GM19328 (cell line): ENCODE measurements around the gene PPP1R18.
"Not testable (repeated sequence)": the region's sequence is repeated elsewhere in the genome, so short reads cannot be mapped to it uniquely, and the experiment has no call there.

Experiments
- ATAC-seq: cut with Tn5 transposase; IDR thresholded peaks from one replicate; pipeline ENCODE4 v1.9.1; 2021; ENCODE audit warnings: mild to moderate bottlenecking, moderate library complexity; ENCODE audit not compliant: unreplicated experiment

PPP1R18 gene

GRCh38 chr6:30670760-30671527 lies 15.5 kb downstream of the PPP1R18 start:
- no peak for ATAC-seq

GRCh38 chr6:30666300-30666699 lies 20.1 kb downstream of the PPP1R18 start:
- not testable (repeated sequence) for ATAC-seq

DNA sequence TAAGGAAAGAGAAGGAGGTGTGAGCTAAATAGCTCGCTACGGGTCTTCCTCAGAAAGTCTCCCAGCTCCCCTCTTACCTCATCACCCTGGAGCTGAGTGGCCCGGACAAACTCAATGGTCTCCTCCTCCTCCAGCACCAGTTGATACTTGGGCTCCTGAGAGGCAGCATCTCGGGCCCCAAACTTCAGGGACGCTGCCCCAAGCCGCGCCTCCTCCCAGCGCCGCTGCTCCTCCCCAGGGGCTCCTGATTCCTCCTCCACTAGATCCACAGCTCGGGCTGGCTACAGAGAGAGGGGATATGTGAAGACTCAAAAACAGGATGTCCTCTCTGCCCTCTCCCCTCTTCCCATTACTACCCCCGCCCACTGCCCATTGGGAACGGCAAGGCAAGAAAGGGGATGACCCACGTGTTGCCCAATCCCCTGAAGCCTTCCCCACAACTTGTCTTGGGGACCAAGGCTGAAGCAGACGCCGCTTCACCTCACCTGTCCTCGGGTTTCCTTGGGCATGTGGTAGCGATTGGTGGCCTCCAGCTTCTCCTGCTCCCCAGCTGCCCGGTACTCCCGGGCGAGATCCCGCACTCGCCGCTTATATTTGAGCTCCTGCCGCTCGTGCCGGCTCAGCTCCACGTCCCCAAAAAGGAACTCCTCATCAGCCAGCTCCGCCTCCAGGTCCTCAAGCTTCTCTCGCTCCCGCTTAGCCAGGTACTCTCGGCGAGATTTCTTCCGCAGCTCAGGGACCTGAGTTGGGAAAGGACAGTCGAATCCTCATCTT lies 21.3 kb downstream of the PPP1R18 start:
- no peak for ATAC-seq

GRCh38 chr6:30657922-30658321 lies 28.5 kb downstream of the PPP1R18 start:
- ATAC-seq = not testable (repeated sequence)

DNA sequence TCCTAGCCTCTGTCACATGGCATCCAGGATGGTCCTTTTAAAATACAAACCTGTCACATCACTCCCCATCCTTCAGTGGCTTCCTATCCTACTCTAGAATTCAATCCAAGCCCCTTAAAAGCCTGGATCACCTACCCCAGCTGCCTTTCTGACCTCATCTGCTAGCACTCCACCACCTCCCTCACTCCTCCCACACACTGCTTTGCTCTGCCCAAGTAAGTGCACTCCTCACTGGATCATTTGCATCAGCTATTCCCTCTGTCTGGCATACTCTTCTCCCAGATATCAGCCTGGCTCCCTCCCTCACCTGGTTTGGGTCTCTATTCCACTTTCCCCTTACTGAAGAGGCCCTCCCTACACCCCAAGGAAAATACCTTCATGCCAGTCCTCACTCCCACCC lies 29.0 kb downstream of the PPP1R18 start:
- no peak for ATAC-seq

GRCh38 chr6:30656513-30656912 lies 29.9 kb downstream of the PPP1R18 start:
- no peak for ATAC-seq

DNA sequence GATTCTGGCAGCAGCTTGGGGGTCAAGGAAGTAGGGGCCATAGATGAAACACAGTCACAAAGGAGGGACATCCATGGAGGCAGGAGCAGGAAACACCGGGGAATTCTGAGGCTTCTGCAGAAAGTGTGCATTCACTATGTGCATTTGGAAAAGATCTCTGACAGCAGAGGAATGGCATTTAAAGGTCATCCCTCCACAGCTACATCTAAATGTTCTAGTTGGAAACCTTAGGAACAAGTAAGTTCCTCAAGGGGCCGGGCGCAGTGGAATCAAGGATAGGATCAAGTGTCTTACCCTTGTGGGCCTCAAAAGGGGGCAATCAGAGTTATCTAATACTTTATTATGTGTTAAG lies 30.7 kb downstream of the PPP1R18 start:
- ATAC-seq = no peak

DNA sequence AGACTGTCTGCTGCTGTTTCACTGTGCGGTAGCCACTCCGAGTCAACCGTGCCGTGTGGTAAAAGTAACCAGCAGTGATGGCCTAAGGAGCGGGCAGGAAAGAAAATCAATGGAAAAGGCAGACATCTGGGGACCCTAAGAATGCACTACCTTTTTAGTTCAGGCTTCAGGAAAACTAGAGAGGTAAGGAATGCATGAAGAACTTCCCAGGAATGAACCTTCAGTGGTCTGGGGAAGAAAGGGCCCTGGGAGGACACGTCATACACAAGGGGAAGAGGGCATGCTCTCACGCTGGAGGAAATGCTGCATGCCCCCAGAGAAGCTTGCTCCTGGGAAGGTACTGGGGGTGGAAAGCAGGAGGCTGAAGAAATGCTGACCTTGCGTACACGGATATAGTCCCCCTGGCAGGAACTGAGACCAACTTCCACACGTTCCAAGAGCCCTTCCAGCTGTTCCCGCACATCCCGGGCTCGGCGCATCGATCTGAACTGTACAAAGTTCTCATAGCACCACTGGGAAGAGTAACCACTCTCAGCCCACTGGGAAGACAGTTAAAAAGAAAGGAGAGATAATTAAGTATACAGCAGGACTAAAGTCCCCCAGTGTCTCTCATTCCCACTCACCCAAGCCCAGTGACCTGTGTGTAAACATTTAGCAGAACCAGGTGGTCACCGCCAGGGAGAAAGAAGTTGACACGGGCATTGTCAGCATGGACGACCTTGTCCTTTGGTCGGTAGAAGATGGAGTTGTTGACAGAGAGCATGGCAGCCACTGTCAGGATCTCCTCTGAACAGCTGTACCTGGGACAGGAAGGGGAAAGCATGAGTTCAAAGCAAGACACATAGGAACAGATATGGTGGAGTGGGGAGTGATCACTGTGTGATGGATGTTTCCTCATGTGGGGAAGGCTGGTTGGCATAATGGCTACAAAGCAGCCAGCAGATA lies 31.4 kb downstream of the PPP1R18 start:
- ATAC-seq = no peak

DNA sequence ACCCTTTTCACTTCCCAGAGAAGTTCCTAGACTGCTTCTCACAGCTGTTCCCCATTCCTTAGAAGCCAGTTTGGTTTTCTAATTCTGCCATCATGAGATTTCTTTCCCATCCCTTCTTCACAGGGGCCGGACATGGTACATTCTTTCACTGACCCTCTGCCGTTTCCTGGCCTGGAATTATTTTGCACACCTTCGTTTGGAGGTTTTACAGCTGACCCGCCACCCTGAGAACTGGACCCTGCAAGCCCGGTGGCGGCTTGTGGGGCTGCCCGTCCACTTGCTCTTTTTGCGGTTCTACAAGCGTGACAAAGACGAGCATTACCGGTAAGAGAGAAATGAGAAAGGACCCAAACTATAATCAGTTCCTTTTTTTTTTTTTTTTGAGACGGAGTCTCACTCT lies 35.3 kb downstream of the PPP1R18 start:
- ATAC-seq = no peak

DNA sequence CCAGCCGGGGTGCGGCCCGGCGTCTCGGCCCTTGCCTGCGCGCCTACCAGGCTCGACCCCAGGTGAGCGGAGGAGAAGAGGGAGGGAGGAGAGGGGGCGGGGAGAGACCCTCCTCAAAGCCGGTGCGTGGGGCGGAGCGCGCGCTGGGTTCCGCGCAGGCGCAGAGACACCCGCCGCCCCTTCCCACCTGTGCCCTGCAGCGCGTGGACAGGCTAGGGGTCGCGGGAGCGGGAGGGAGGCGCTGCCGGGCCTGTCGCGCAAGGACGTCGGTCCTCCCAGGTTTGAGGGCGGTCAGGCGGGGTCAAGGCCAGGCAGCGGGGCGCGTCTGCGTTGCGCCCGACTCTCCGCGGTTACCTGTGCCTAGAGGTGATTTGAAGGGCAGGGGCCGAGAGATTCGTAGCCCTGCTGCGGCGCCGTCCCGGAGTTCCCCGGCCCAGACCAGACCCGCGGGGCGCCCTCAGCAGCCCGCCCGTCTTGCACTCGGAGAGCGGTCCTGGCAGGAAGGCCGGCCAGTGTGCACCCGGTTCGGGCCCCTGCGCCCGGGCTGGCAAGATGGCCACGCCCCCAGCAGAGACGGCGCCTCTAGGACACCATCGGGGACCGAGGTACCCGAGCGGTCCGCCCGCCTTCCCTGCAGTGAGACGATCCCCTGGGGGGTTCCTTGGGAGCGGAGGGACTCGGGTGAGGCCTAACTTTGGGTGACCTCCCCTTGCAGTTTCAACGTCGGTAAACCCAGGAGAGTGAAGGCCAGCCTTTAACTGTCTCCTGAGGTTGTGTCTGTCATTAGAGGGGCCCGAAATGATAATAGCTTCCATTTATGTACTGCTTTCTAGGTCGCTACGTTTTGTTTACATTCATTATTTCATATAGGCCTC lies 39.0 kb downstream of the PPP1R18 start:
- ATAC-seq = peak; percentile 49

DNA sequence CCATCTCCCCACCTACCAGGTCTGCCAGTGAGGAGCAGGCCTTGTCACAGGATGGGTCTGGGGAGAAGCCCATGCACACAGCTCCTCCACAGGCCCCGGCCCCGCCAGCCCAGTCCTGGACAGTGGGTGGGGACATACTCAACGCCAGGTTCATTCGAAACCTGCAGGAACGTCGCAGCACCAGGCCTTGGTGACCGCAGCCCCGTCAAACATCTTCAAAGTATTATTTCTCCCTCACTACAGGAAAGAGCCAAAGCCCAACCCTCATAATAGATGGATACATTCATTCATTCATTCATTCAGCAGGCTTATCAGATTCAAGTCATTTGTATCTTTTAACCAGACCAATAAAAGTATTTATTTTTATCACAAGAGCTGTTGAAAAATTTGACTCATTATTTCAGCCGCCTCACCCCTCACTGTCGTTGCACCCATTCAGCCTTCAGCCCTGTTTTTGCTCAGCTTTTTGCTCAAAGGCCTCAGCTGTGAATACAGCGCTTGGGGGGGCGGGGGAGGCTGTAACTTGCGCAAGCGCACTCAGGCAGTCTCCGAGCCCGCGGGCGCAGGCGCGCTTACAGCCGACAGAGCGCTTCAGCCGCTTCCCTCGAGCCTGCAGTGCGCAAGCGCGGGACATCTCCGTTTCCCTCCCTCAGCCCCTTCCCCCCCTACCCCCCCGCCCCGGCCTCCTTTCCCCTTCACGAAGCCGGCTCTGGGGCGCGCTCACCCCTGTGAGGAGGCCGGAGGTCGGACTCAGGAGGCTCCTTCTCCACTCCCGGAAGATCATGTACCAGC lies 39.8 kb downstream of the PPP1R18 start, which contains the start of gene C6orf136:
TSS of gene C6orf136 (plus strand) at position 684 of the 792 bp plus-strand sequence. CDS start at position 783, 99 bp downstream.
- peak; percentile 48 for ATAC-seq

GRCh38 chr6:30645989-30646388 lies 40.5 kb downstream of the PPP1R18 start:
- no peak for ATAC-seq

DNA sequence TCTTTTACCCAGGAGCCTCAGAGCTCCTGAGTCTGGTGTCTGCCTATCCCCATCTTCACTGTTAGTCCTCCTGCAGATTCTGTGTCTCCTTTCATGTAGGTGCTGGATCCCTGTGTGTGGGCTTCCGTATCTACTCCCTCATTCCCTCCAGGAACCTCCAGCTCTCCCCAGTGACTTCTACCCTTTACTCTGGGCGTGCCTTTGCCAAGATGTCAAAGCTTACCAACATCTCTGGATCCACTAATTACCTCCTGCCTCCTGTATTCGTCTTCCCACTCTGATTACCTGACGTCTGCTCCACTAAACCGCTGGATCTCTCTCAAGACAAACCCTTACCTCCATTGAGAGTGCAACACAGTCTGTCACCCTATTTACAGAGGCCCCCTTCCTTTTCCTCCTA lies 41.7 kb downstream of the PPP1R18 start:
- no peak for ATAC-seq

- ATAC-seq = no peak
Measured at GRCh38 chr6:30643656-30644055, 42.8 kb downstream of the PPP1R18 start.

GRCh38 chr6:30641048-30641447 lies 45.4 kb downstream of the PPP1R18 start:
- no peak for ATAC-seq

GRCh38 chr6:30640481-30640880 lies 46.0 kb downstream of the PPP1R18 start:
- no peak for ATAC-seq

GRCh38 chr6:30635834-30636233 lies 50.6 kb downstream of the PPP1R18 start:
- ATAC-seq = no peak

DNA sequence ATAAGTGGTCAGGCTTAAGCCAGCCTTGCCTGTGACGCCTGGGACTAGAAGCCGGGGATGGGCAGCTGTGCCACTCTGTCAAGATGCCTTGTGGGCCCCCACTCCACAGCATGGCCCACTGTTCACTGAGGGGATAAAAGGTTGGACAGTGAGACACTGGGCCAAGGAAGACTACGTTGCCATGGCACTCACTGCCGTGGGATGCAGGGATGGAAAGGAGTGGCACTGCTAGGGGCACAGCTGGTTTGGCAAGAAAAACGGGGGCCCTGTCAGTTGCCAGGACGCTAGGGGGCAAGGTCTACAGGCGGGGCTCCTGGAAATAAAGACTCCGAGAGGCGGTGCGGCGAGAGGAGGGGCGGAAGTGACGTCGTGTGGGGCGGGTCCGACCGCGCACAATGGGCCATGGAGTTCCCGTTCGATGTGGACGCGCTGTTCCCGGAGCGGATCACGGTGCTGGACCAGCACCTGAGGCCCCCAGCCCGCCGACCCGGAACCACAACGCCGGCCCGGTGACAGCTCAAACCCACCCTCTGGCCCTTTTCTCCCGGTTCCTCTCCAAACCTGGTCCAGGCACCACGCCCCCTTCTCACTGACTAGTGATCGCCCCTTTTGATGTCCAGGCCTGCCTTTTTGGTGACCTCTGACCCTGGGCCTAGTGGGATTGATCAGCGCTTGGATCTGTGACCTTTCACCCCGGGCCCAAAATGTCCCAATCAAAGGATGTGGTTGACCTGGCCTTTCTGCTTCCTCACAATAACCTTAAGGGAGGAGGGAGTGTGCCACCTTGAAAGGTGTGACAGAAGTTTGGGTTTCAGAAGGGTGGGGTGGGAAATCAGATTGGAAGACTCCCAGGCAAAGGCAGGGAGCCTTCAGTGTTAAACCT lies 59.7 kb downstream of the PPP1R18 start, which contains the start of gene ATAT1:
TSS of gene ATAT1 (plus strand) at position 391 of the 883 bp plus-strand sequence.
- ATAC-seq = peak; percentile 72
